ENCODE measurements around the gene TSHR.

- TF ChIP-seq CTCF (IDR thresholded peaks at IDR 0.05) (no peak), POLR2A (IDR thresholded peaks at IDR 0.05) (no peak)
Observed at GRCh38 chr14:80940146-80940545, 15.3 kb upstream of the TSHR start.

Data from heart left ventricle (tissue), 13 donors.